Spinal cord (tissue), 10 donors: ENCODE measurements around the gene MAP2K3. TPM values are rescaled to one million over a fixed set of nuclear protein-coding genes. Genes with fewer than 3 reads are reported as not detected.

Source experiments
- DNase-seq, 6 donors: peaks; one replicate each; pipeline versions ENCODE4 v3.0.0 to v3.0.0-alpha.2; 2013 to 2015; ENCODE audit warnings: low spot score in 6 of 6, low read depth in 4 of 6
- H3K27ac ChIP-seq: one replicate; pipeline ENCODE4 v1.5.1; 2013; ENCODE audit warnings: low read depth, low read length, control low read depth
- H3K27me3 ChIP-seq: one replicate; pipeline ENCODE4 v1.6.1; 2013; ENCODE audit warnings: low read length; ENCODE audit not compliant: control insufficient read depth, insufficient read depth
- H3K36me3 ChIP-seq: one replicate; pipeline ENCODE4 v1.6.1; 2013; ENCODE audit warnings: low read length; ENCODE audit not compliant: control insufficient read depth, insufficient read depth
- H3K4me1 ChIP-seq: one replicate; pipeline ENCODE4 v1.6.1; 2013; ENCODE audit warnings: low read length; ENCODE audit not compliant: control insufficient read depth, insufficient read depth
- H3K4me3 ChIP-seq: one replicate; pipeline ENCODE4 v1.5.1; 2013; ENCODE audit warnings: low read depth, low read length, control low read depth
- H3K9me3 ChIP-seq: one replicate; pipeline ENCODE4 v1.6.1; 2013; ENCODE audit warnings: low read length; ENCODE audit not compliant: control insufficient read depth, insufficient read depth
- WGBS: methylation state at CpG from one replicate; pipeline ENCODE4 v1.1.5; 2013; ENCODE audit warnings: missing lambda C conversion rate; ENCODE audit not compliant: insufficient coverage; 5-methylcytosine and 5-hydroxymethylcytosine counted together
- polyA plus RNA-seq, 2 donors: library from polyadenylated mRNA; unstranded; fragments of 120-200 nt; gene quantifications; one replicate each; pipeline ENCODE4 v1.2.1, GENCODE V29; 2013; ENCODE audit not compliant: insufficient read length in 2 of 2
- total RNA-seq, 2 donors: library from RNA; depleted of rRNA in 1 of 2; stranded (reverse); fragments of 120-200 nt in 1 of 2; fragments of >200 nt in 1 of 2; gene quantifications; one replicate each; pipeline versions ENCODE4 v1.2.3 to v1.2.4, GENCODE V29; 2013 to 2014
- donor health status: healthy.

MAP2K3 gene
- total and polyA plus RNA-seq, 4 donors, result 10.6 to 24.7 (median 16.7) TPM

DNA sequence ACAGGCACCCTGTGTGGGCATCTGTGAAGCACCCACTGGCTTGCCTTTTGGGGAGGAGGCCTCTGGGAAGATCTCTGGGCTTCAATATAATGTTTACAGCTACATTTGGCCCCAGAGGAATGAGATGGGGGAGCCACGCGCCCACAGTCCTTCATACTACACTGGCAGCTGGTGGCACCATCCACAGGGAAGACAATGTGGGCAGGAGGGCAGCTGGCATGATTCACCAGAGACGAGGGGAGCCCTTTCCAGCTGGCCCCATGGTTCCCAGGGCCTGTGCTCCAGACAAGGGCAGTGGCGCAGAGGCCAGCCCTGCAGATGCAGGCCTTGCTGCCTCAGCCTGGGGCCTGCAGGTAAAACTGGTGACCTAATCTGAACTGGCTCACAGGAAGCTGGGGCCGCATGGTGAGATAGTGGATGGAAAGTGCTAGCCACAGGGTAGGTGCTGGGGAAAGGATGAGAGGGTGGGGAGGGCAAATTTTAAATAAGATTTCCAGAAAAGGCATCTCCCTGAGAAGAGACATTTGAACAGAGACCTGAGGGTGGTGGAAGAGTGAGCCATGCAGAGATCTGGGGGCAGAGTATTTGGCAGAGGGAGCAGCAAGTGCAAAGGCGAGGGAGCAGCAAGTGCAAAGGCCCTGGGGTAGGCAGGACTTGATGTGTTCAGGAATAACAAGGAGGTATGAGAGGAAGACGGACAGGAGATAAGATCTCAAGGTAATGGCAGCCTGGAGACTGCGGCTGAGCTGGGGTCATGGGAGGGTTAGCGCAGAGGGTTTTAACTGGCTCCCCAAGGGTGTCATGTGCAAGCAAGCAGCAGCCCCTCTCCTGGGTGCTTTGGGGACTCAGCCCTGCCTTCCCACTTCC, 79.5 kb downstream of the MAP2K3 start:
- DNase-seq, result no peak
- peaks cover 4% of the 10 kb centered on the region for H3K4me1 ChIP-seq
- H3K27me3 ChIP-seq, result no peaks in the 10 kb centered on the region
- H3K4me3 ChIP-seq, result no peak overlapping the region
- no peak overlapping the region for H3K27ac ChIP-seq
- H3K36me3 ChIP-seq, result no peaks in the 10 kb centered on the region
- no peaks in the 10 kb centered on the region for H3K9me3 ChIP-seq
- 87% methylated on average over 6 of the region's 9 CpGs for WGBS

Other genes with a start within 250 kb of the MAP2K3 start
- gene USP22, start 241.7 kb upstream of the MAP2K3 start, total RNA-seq, result 100 to 1,000 TPM; 192 to 239 TPM
- 100 to 1,000 TPM; 319 to 331 TPM for gene USP22, start 241.7 kb upstream of the MAP2K3 start, polyA plus RNA-seq
- 10 to 100 TPM; 20.3 to 43.2 TPM for gene DHRS7B, start 157.7 kb upstream of the MAP2K3 start, total RNA-seq
- gene DHRS7B, start 157.7 kb upstream of the MAP2K3 start, polyA plus RNA-seq, result 10 to 100 TPM; 31.2 to 32.5 TPM
- gene TMEM11, start 70.5 kb upstream of the MAP2K3 start, total RNA-seq, result 10 to 100 TPM in 1 of 2 donors, 1 to 10 TPM in 1; 7.9 to 19.8 TPM
- 10 to 100 TPM; 26.1 to 28.0 TPM for gene TMEM11, start 70.5 kb upstream of the MAP2K3 start, polyA plus RNA-seq
- 1 to 10 TPM; 2.4 to 6.6 TPM for gene NATD1, start 31.3 kb upstream of the MAP2K3 start, total RNA-seq
- 10 to 100 TPM in 1 of 2 donors, 1 to 10 TPM in 1; 9.3 to 10.3 TPM for gene NATD1, start 31.3 kb upstream of the MAP2K3 start, polyA plus RNA-seq
- gene KCNJ12, start 91.6 kb downstream of the MAP2K3 start, total RNA-seq, result 1 to 10 TPM; 3.6 to 7.0 TPM
- 1 to 10 TPM; 2.6 to 3.2 TPM for gene KCNJ12, start 91.6 kb downstream of the MAP2K3 start, polyA plus RNA-seq